Measurements from ENCODE around the gene C8G.

Gene C8G

GRCh38 chr9:136910901-136911245 lies 34.2 kb upstream of the C8G start:
- Histone ChIP-seq H3K4me1 (ENCODE audit: insufficient read depth, low read length) (no peaks in the 10 kb centered on the region), H3K36me3 (ENCODE audit: insufficient read depth, low read length) (peaks cover 4% of the 10 kb centered on the region; the same call in 1 of the 2 replicates), H3K9ac (ENCODE audit: low read depth, low read length) (no peak overlapping the region), H3K9me3 (ENCODE audit: control insufficient read depth, insufficient read depth, low read length) (no peaks in the 10 kb centered on the region)

GRCh38 chr9:136913701-136914438 lies 31.2 kb upstream of the C8G start:
- Histone ChIP-seq H3K9ac (ENCODE audit: low read depth, low read length) (no peak overlapping the region), H3K36me3 (ENCODE audit: insufficient read depth, low read length) (peaks cover 4% of the 10 kb centered on the region; the same call in 1 of the 2 replicates), H3K9me3 (ENCODE audit: control insufficient read depth, insufficient read depth, low read length) (no peaks in the 10 kb centered on the region), H3K4me1 (ENCODE audit: insufficient read depth, low read length) (no peaks in the 10 kb centered on the region)

- Histone ChIP-seq H3K9ac (ENCODE audit: low read depth, low read length) (no peak overlapping the region), H3K4me1 (ENCODE audit: insufficient read depth, low read length) (no peaks in the 10 kb centered on the region), H3K36me3 (ENCODE audit: insufficient read depth, low read length) (peaks cover 11% of the 10 kb centered on the region; the same call in 1 of the 2 replicates), H3K9me3 (ENCODE audit: control insufficient read depth, insufficient read depth, low read length) (no peaks in the 10 kb centered on the region)
These were observed 29.3 kb upstream of the C8G start for GRCh38 chr9:136915632-136916329.

- H3K9me3 ChIP-seq (ENCODE audit: control insufficient read depth, insufficient read depth, low read length): no peaks in the 10 kb centered on the region
- no peaks in the 10 kb centered on the region for H3K4me1 ChIP-seq (ENCODE audit: insufficient read depth, low read length)
- no peak overlapping the region for H3K9ac ChIP-seq (ENCODE audit: low read depth, low read length)
- H3K36me3 ChIP-seq (ENCODE audit: insufficient read depth, low read length): peaks cover 11% of the 10 kb centered on the region; the same call in 1 of the 2 replicates
These were observed 28.5 kb upstream of the C8G start for GRCh38 chr9:136916330-136917184.

GRCh38 chr9:136917902-136918301 lies 27.1 kb upstream of the C8G start:
- Histone ChIP-seq H3K36me3 (ENCODE audit: insufficient read depth, low read length) (peaks cover 15% of the 10 kb centered on the region), H3K9me3 (ENCODE audit: control insufficient read depth, insufficient read depth, low read length) (no peaks in the 10 kb centered on the region), H3K9ac (ENCODE audit: low read depth, low read length) (no peak overlapping the region), H3K4me1 (ENCODE audit: insufficient read depth, low read length) (no peaks in the 10 kb centered on the region)

GRCh38 chr9:136920069-136920468 lies 25.0 kb upstream of the C8G start:
- H3K4me1 ChIP-seq (ENCODE audit: insufficient read depth, low read length): no peaks in the 10 kb centered on the region
- H3K36me3 ChIP-seq (ENCODE audit: insufficient read depth, low read length): peaks cover 15% of the 10 kb centered on the region
- H3K9ac ChIP-seq (ENCODE audit: low read depth, low read length): no peak overlapping the region
- no peaks in the 10 kb centered on the region for H3K9me3 ChIP-seq (ENCODE audit: control insufficient read depth, insufficient read depth, low read length)

GRCh38 chr9:136920734-136921231 lies 24.3 kb upstream of the C8G start:
- Histone ChIP-seq H3K36me3 (ENCODE audit: insufficient read depth, low read length) (peaks cover 10% of the 10 kb centered on the region), H3K9me3 (ENCODE audit: control insufficient read depth, insufficient read depth, low read length) (no peaks in the 10 kb centered on the region), H3K9ac (ENCODE audit: low read depth, low read length) (no peak overlapping the region), H3K4me1 (ENCODE audit: insufficient read depth, low read length) (no peaks in the 10 kb centered on the region)

- Histone ChIP-seq H3K9ac (ENCODE audit: low read depth, low read length) (no peak overlapping the region), H3K4me1 (ENCODE audit: insufficient read depth, low read length) (no peaks in the 10 kb centered on the region), H3K9me3 (ENCODE audit: control insufficient read depth, insufficient read depth, low read length) (no peaks in the 10 kb centered on the region), H3K36me3 (ENCODE audit: insufficient read depth, low read length) (peaks cover 10% of the 10 kb centered on the region)
These were observed 23.7 kb upstream of the C8G start for GRCh38 chr9:136921307-136921706.

GRCh38 chr9:136921718-136922117 lies 23.3 kb upstream of the C8G start:
- no peak overlapping the region for H3K9ac ChIP-seq (ENCODE audit: low read depth, low read length)
- H3K9me3 ChIP-seq (ENCODE audit: control insufficient read depth, insufficient read depth, low read length): no peaks in the 10 kb centered on the region
- H3K36me3 ChIP-seq (ENCODE audit: insufficient read depth, low read length): peaks cover 10% of the 10 kb centered on the region
- H3K4me1 ChIP-seq (ENCODE audit: insufficient read depth, low read length): no peaks in the 10 kb centered on the region

- H3K9ac ChIP-seq (ENCODE audit: low read depth, low read length): no peak overlapping the region
- peaks cover 10% of the 10 kb centered on the region for H3K36me3 ChIP-seq (ENCODE audit: insufficient read depth, low read length)
These were observed 22.5 kb upstream of the C8G start for GRCh38 chr9:136922540-136922939.

GRCh38 chr9:136923881-136924280 lies 21.2 kb upstream of the C8G start:
- peaks cover 10% of the 10 kb centered on the region for H3K36me3 ChIP-seq (ENCODE audit: insufficient read depth, low read length)
- no peak overlapping the region for H3K9ac ChIP-seq (ENCODE audit: low read depth, low read length)
- no peaks in the 10 kb centered on the region for H3K9me3 ChIP-seq (ENCODE audit: control insufficient read depth, insufficient read depth, low read length)
- no peaks in the 10 kb centered on the region for H3K4me1 ChIP-seq (ENCODE audit: insufficient read depth, low read length)

More at GRCh38 chr9:136922540-136922939, 22.5 kb upstream of the C8G start:
- H3K4me1 ChIP-seq (ENCODE audit: insufficient read depth, low read length): no peaks in the 10 kb centered on the region
- H3K9me3 ChIP-seq (ENCODE audit: control insufficient read depth, insufficient read depth, low read length): no peaks in the 10 kb centered on the region

GRCh38 chr9:136925414-136926153 lies 19.5 kb upstream of the C8G start:
- Histone ChIP-seq H3K9ac (ENCODE audit: low read depth, low read length) (no peak overlapping the region), H3K36me3 (ENCODE audit: insufficient read depth, low read length) (peaks cover 7% of the 10 kb centered on the region), H3K9me3 (ENCODE audit: control insufficient read depth, insufficient read depth, low read length) (no peaks in the 10 kb centered on the region), H3K4me1 (ENCODE audit: insufficient read depth, low read length) (no peaks in the 10 kb centered on the region)

- Histone ChIP-seq H3K9me3 (ENCODE audit: control insufficient read depth, insufficient read depth, low read length) (no peaks in the 10 kb centered on the region), H3K36me3 (ENCODE audit: insufficient read depth, low read length) (peaks cover 7% of the 10 kb centered on the region), H3K9ac (ENCODE audit: low read depth, low read length) (no peak overlapping the region), H3K4me1 (ENCODE audit: insufficient read depth, low read length) (no peaks in the 10 kb centered on the region)
These were observed 18.8 kb upstream of the C8G start for GRCh38 chr9:136926154-136926704.

Measured in ES-I3 (cell line).